ENCODE data around the gene EDAR.

EDAR gene

DNA sequence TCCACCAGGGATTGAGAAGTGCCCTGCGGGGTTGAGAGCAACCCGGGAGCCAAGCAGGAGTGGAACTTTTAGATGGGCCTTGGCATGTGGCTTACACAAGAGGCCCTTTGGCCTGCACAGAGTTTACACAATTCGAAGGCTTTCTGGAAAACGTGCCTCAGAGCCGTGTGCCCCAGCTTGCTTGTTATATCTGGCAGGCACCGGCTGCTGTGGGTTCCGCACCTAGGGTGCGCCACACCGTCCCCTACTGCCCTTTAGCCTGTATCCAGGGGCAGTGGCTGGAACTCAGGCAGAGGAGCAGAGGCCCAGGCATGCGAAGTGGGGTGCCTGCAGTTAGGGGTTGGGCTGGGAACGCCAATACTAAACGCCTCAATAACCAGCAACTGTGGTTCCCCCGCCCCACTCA lies 32.9 kb upstream of the EDAR start:
- Histone ChIP-seq H3K36me3 (ENCODE audit: insufficient read depth, low read depth, low read length) (no peaks in the 10 kb centered on the region), H3K9ac (ENCODE audit: low read depth, low read length) (no peak overlapping the region), H3K4me1 (ENCODE audit: insufficient read depth, low read length) (peaks cover 12% of the 10 kb centered on the region; the same call in 1 of the 2 replicates), H3K9me3 (ENCODE audit: insufficient read depth, low read depth, low read length) (no peaks in the 10 kb centered on the region), H3K27ac (ENCODE audit: low read length) (no peak overlapping the region), H3K4me3 (ENCODE audit: low read length) (no peak overlapping the region), H3K27me3 (ENCODE audit: insufficient read depth, low read length) (peaks cover 21% of the 10 kb centered on the region)

DNA sequence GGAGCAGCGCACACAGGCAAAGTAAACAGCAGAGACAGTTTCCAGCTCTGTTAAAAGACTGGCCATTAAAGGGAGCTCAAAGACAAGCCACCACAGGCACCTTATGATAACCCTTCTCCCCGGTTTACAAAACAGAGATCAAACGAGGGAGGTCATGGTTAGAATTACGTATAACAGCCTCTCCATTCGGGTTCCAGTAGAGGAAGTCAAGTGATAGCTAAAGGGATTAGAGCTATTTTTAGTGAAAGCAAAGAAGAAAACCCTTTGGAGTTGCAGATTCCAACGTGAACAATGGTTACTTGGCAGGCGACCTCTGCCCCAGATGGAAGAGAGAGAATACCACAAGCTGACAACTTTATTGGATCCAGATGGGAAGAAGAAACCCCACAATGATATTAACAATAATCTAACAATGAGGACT lies 31.2 kb upstream of the EDAR start:
- H3K9me3 ChIP-seq (ENCODE audit: insufficient read depth, low read depth, low read length) = no peaks in the 10 kb centered on the region
- H3K9ac ChIP-seq (ENCODE audit: low read depth, low read length) = peak overlapping the region; percentile 10; the same call in 1 of the 2 replicates
- no peaks in the 10 kb centered on the region for H3K36me3 ChIP-seq (ENCODE audit: insufficient read depth, low read depth, low read length)
- H3K4me1 ChIP-seq (ENCODE audit: insufficient read depth, low read length) = peaks cover 12% of the 10 kb centered on the region; the same call in 1 of the 2 replicates
- no peak overlapping the region for H3K27ac ChIP-seq (ENCODE audit: low read length)
- H3K27me3 ChIP-seq (ENCODE audit: insufficient read depth, low read length) = peaks cover 21% of the 10 kb centered on the region
- peak overlapping the region; percentile 19; the same call in 1 of the 2 replicates for H3K4me3 ChIP-seq (ENCODE audit: low read length)

DNA sequence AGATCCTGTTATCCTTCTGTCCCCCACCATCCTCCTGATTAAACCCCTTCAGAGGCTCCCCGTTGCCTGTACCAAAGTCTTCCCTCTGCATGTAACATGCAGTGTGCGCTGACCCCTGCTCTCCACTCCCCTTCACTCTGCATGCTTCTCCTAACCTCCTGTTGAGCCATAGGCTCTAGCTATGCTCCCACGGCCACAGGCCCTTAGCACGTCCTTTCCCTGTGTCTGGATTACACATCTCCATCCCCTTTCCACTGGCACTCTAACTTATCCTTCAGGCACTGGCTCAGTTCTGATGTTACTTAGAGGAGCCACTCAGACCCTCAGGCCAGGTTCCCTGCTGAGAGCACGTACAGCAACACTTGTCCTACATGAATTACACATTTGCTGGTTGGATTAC lies 29.4 kb upstream of the EDAR start:
- Histone ChIP-seq H3K36me3 (ENCODE audit: insufficient read depth, low read depth, low read length) (no peaks in the 10 kb centered on the region), H3K27me3 (ENCODE audit: insufficient read depth, low read length) (peaks cover 21% of the 10 kb centered on the region)

DNA sequence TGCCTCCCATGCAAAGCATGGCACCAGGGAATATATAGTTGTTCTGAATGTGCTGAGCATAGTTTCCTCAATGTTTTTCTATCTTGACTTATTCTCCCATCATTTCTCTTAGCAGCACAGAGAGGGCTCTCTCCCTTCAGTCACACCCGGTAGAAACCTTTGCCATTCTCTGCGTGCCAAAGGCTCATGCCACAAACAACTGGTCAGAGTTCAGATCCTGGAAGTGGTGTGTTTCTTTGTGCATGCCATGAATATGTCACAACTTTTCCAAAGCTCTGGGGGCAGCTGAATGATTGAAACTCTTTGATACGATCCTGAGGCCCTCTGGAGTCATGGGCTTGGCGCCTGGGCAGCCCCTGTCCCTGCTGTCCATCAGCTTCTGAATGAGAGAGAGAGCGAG lies 28.0 kb upstream of the EDAR start:
- no peaks in the 10 kb centered on the region for H3K9me3 ChIP-seq (ENCODE audit: insufficient read depth, low read depth, low read length)

More for the DNA sequence above, 29.4 kb upstream of the EDAR start:
- Histone ChIP-seq H3K4me3 (ENCODE audit: low read length) (no peak overlapping the region), H3K9ac (ENCODE audit: low read depth, low read length) (no peak overlapping the region), H3K4me1 (ENCODE audit: insufficient read depth, low read length) (peaks cover 12% of the 10 kb centered on the region; the same call in 1 of the 2 replicates), H3K27ac (ENCODE audit: low read length) (no peak overlapping the region), H3K9me3 (ENCODE audit: insufficient read depth, low read depth, low read length) (no peaks in the 10 kb centered on the region)

DNA sequence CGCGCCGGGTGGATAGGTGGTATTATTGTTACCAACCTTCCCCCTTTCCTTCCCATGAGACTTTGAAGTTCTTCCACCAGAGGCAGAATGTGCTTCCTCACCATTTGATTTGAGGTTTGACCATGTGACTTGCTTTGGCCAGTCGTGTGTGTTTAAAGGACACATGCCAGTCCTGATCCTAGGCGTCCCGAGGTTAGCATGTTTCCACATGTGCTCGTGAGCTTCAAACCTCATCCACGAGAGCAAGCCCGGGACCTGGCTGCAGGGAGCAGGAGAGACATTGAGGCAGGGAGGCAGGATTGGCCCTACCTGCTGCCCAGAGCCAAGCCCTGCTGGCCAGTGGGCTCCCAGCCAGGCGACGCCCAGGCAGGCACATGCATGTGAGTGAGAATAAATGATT lies 27.4 kb upstream of the EDAR start:
- Histone ChIP-seq H3K36me3 (ENCODE audit: insufficient read depth, low read depth, low read length) (no peaks in the 10 kb centered on the region), H3K9me3 (ENCODE audit: insufficient read depth, low read depth, low read length) (no peaks in the 10 kb centered on the region), H3K4me1 (ENCODE audit: insufficient read depth, low read length) (peaks cover 15% of the 10 kb centered on the region; the same call in 1 of the 2 replicates), H3K9ac (ENCODE audit: low read depth, low read length) (no peak overlapping the region), H3K27me3 (ENCODE audit: insufficient read depth, low read length) (peaks cover 16% of the 10 kb centered on the region), H3K27ac (ENCODE audit: low read length) (no peak overlapping the region), H3K4me3 (ENCODE audit: low read length) (no peak overlapping the region)

More for the DNA sequence above, 28.0 kb upstream of the EDAR start:
- no peak overlapping the region for H3K4me3 ChIP-seq (ENCODE audit: low read length)
- H3K27me3 ChIP-seq (ENCODE audit: insufficient read depth, low read length) = peaks cover 21% of the 10 kb centered on the region
- H3K4me1 ChIP-seq (ENCODE audit: insufficient read depth, low read length) = peaks cover 15% of the 10 kb centered on the region; the same call in 1 of the 2 replicates
- H3K36me3 ChIP-seq (ENCODE audit: insufficient read depth, low read depth, low read length) = no peaks in the 10 kb centered on the region
- no peak overlapping the region for H3K9ac ChIP-seq (ENCODE audit: low read depth, low read length)
- no peak overlapping the region for H3K27ac ChIP-seq (ENCODE audit: low read length)

DNA sequence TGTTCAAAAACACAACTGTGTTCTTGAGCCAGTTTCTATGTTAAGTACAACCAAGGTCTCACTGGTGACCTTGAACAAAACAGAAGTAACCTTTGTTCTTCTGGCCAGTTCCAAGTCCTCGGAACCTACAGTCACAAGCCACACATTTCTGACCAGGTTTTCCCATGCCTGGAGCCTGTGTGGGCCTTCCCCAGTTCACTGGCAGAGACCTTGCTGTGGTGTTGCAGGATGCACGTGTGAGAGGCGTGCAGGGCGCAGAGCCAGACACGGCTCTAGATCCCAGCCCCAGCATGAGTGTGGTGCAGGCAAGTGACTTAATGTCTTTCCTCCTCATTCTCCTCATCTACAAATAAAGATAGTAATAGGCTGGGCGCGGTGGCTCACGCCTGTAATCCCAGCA lies 25.5 kb upstream of the EDAR start:
- H3K27ac ChIP-seq (ENCODE audit: low read length) = no peak overlapping the region
- no peak overlapping the region for H3K4me3 ChIP-seq (ENCODE audit: low read length)
- peaks cover 16% of the 10 kb centered on the region for H3K27me3 ChIP-seq (ENCODE audit: insufficient read depth, low read length)
- peaks cover 3% of the 10 kb centered on the region; the same call in 1 of the 2 replicates for H3K4me1 ChIP-seq (ENCODE audit: insufficient read depth, low read length)
- no peaks in the 10 kb centered on the region for H3K9me3 ChIP-seq (ENCODE audit: insufficient read depth, low read depth, low read length)
- no peaks in the 10 kb centered on the region for H3K36me3 ChIP-seq (ENCODE audit: insufficient read depth, low read depth, low read length)
- H3K9ac ChIP-seq (ENCODE audit: low read depth, low read length) = no peak overlapping the region

DNA sequence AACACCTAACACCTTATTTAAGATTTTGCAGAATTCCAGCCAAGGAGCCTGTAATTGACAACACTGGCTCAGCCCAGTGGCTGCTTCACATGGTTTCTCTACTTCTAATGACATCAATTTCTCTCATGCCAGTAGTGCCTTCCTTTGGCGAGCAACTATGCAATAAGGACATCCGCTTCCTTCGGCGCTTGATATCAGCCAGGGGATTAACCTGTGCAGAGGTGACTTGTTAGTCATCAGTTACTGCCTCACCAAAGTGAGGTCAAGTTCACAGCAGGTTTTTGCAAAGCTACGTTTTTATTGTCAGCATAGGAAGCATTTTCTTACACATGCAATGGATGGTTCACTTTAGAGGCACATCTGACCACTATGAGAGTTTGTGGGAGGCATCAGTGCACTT lies 24.0 kb upstream of the EDAR start:
- no peak overlapping the region for H3K9ac ChIP-seq (ENCODE audit: low read depth, low read length)
- H3K9me3 ChIP-seq (ENCODE audit: insufficient read depth, low read depth, low read length) = no peaks in the 10 kb centered on the region
- H3K4me1 ChIP-seq (ENCODE audit: insufficient read depth, low read length) = peaks cover 3% of the 10 kb centered on the region; the same call in 1 of the 2 replicates
- H3K27me3 ChIP-seq (ENCODE audit: insufficient read depth, low read length) = peaks cover 6% of the 10 kb centered on the region; the same call in 1 of the 2 replicates
- no peak overlapping the region for H3K4me3 ChIP-seq (ENCODE audit: low read length)
- H3K27ac ChIP-seq (ENCODE audit: low read length) = no peak overlapping the region
- H3K36me3 ChIP-seq (ENCODE audit: insufficient read depth, low read depth, low read length) = no peaks in the 10 kb centered on the region

DNA sequence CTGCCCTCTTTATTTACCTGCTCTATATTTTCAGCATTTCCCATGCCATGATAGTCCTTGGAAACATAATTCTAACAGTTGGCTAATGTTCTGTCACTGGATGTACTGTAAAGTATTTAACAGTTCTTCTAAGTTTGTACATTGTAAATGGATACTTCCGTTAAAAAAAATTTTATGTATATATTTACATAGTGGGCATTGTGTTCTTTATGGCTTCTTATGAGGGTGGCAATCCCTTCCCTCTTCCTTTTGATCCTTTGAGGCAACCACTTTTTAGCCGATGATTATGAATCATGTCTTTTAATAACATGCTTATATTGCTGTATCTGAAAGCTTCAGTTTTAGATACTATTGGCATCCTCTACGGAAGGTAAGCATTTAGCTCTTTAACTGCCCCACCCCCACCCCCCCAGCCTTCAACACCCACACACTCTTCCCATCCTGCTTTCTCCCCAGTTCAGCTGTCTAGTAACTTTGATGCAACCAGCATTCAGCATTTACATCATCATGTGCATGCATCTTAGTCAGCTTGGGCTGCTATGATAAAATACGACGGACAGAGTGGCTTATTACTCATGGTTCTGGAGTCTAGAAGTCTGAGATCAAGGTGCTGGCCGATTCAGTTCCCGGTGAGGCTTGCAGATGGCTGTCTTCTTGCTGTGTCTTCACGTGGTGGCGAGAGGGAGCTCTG lies 21.0 kb upstream of the EDAR start:
- no peak overlapping the region for H3K4me3 ChIP-seq (ENCODE audit: low read length)
- H3K36me3 ChIP-seq (ENCODE audit: insufficient read depth, low read depth, low read length) = no peaks in the 10 kb centered on the region
- H3K27ac ChIP-seq (ENCODE audit: low read length) = no peak overlapping the region

DNA sequence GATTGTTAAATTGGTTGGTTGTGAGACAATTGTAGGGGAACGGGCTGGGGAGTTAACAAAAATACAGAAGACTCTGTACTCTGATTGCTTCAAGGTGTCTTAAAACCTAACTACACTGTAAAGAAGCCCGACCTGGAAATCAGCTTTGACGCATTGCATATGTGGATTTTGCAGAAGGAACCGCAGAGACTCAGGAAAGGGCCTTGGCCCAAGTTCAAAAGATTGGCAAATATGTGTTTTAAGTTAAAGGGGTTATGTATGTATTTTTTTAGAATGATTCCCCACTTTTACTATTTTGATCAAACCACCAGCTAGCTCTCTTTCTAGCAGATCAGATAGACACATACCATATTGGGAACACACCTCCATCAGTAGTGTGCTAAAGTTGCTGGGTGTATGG lies 18.0 kb upstream of the EDAR start:
- H3K27ac ChIP-seq (ENCODE audit: low read length) = no peak overlapping the region
- H3K27me3 ChIP-seq (ENCODE audit: insufficient read depth, low read length) = no peaks in the 10 kb centered on the region
- H3K9me3 ChIP-seq (ENCODE audit: insufficient read depth, low read depth, low read length) = no peaks in the 10 kb centered on the region
- H3K4me1 ChIP-seq (ENCODE audit: insufficient read depth, low read length) = no peaks in the 10 kb centered on the region; the same call in 1 of the 2 replicates
- H3K9ac ChIP-seq (ENCODE audit: low read depth, low read length) = no peak overlapping the region
- no peak overlapping the region for H3K4me3 ChIP-seq (ENCODE audit: low read length)
- no peaks in the 10 kb centered on the region for H3K36me3 ChIP-seq (ENCODE audit: insufficient read depth, low read depth, low read length)

More for the DNA sequence above, 21.0 kb upstream of the EDAR start:
- Histone ChIP-seq H3K9ac (ENCODE audit: low read depth, low read length) (no peak overlapping the region), H3K4me1 (ENCODE audit: insufficient read depth, low read length) (peaks cover 3% of the 10 kb centered on the region; the same call in 1 of the 2 replicates), H3K27me3 (ENCODE audit: insufficient read depth, low read length) (no peaks in the 10 kb centered on the region), H3K9me3 (ENCODE audit: insufficient read depth, low read depth, low read length) (no peaks in the 10 kb centered on the region)

DNA sequence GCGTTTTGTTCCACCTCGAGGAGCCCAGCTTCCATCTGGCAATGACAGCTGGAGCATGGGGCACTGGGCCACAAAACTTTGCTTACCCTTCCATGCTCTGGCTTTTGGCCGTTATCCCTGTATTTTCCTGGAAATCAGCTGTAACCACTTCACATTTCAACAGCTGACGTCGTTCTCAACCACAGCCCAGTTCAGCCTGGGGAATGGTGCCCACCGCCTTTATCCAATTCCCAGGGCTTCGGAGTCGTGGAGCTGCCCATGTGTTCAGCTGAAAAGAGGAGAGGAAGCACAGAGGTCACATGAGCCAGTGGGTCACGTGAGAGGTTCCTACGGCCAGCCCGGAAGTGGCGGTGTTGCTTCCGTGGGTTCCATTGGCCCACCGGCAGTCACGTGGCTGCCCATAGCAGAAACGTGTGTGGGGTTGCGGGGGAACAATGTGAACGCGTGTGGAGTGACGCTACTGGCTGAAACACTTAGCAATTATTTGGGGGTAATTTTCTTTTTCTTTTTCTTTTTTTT lies 16.7 kb upstream of the EDAR start:
- H3K27me3 ChIP-seq (ENCODE audit: insufficient read depth, low read length) = no peaks in the 10 kb centered on the region
- no peaks in the 10 kb centered on the region for H3K4me1 ChIP-seq (ENCODE audit: insufficient read depth, low read length)
- H3K9ac ChIP-seq (ENCODE audit: low read depth, low read length) = no peak overlapping the region
- no peak overlapping the region for H3K27ac ChIP-seq (ENCODE audit: low read length)
- no peaks in the 10 kb centered on the region for H3K36me3 ChIP-seq (ENCODE audit: insufficient read depth, low read depth, low read length)
- no peak overlapping the region for H3K4me3 ChIP-seq (ENCODE audit: low read length)
- H3K9me3 ChIP-seq (ENCODE audit: insufficient read depth, low read depth, low read length) = no peaks in the 10 kb centered on the region

DNA sequence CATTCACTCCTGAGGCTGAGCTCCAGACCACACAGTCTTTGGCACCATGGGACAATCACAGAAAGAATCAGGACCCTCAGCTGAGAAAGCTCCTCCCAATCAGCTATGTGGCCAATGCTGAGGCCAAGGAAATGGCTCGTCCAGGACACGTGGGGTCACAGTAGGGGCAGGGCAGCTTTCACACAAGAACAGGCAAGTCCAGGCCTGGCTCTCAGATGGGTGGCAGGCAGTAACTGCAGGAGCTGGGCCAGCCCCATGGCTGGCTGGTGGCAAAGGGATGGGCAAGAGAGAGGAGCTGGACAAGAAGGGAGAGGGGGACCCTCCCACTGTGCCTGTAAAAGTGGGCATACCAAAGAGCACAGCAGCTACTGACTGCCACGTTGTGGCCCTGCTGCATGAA lies 12.2 kb upstream of the EDAR start:
- Histone ChIP-seq H3K4me3 (ENCODE audit: low read length) (no peak overlapping the region), H3K9me3 (ENCODE audit: insufficient read depth, low read depth, low read length) (no peaks in the 10 kb centered on the region), H3K4me1 (ENCODE audit: insufficient read depth, low read length) (no peaks in the 10 kb centered on the region), H3K27ac (ENCODE audit: low read length) (no peak overlapping the region), H3K36me3 (ENCODE audit: insufficient read depth, low read depth, low read length) (no peaks in the 10 kb centered on the region), H3K27me3 (ENCODE audit: insufficient read depth, low read length) (no peaks in the 10 kb centered on the region), H3K9ac (ENCODE audit: low read depth, low read length) (no peak overlapping the region)

DNA sequence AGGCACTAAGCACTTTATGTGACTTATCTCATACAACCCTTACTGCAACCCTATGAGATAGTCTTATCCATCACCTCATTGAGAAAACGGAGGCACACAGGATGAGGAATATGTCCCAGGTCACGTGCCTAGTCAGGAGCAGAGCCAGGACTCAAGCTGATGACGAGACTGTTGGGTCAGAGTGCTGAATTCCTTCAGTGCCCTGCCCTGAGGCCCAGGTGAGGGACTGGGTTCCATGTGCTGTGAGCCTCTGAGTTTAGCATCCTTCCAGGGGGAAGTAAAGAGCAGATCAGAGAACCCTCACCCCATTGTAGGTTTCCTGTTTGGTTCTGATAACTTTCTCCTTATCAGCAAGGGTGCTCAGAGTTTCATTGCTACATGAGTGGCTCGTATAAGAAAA lies 11.7 kb upstream of the EDAR start:
- Histone ChIP-seq H3K9ac (ENCODE audit: low read depth, low read length) (no peak overlapping the region), H3K4me3 (ENCODE audit: low read length) (no peak overlapping the region), H3K36me3 (ENCODE audit: insufficient read depth, low read depth, low read length) (no peaks in the 10 kb centered on the region), H3K9me3 (ENCODE audit: insufficient read depth, low read depth, low read length) (no peaks in the 10 kb centered on the region), H3K27me3 (ENCODE audit: insufficient read depth, low read length) (no peaks in the 10 kb centered on the region), H3K27ac (ENCODE audit: low read length) (no peak overlapping the region), H3K4me1 (ENCODE audit: insufficient read depth, low read length) (no peaks in the 10 kb centered on the region)
